A549 (cell line): Measurements from ENCODE around the gene IFITM10. TPM values are rescaled to one million over a fixed set of nuclear protein-coding genes. Genes with fewer than 3 reads are reported as not detected.

Source experiments
- ATAC-seq, 2 experiments: fragments of 200-7000 bp in 1 of 2; fragments of >200 bp in 1 of 2; cut with Nextera tagmentation in 1 of 2; cut with Tn5 transposase in 1 of 2; 3 replicates each; pipeline versions ENCODE4 v1.8.0 to v1.9.1; 2018 to 2020; ENCODE audit warnings: mild to moderate bottlenecking in 1 of 2, moderate library complexity in 1 of 2
- CTCF ChIA-PET: fragments of 300-600 bp; sonication (Branson Sonifier 250); formaldehyde crosslinking; extraction: SDS; loops from one replicate; lab custom pipeline; 2021; ENCODE audit warnings: antibody characterized with exemption, inconsistent platforms; lab: Yijun Ruan, JAX
- POLR2A ChIA-PET: fragments of 350-600 bp; formaldehyde crosslinking; extraction: SDS; loops from one replicate; lab custom pipeline; 2021; ENCODE audit warnings: antibody characterized with exemption, inconsistent platforms; lab: Yijun Ruan, JAX
- DNase-seq, 2 experiments: peaks; one replicate each; pipeline versions ENCODE4 v3.0.0 to v3.0.0-alpha.2; 2011 to 2016; ENCODE audit warnings: low read depth in 1 of 2, low spot score in 1 of 2
- FAIRE-seq: peaks from 2 replicates; lab custom pipeline; 2011; peaks lifted over from hg19 to GRCh38; lab: Jason Lieb, UNC
- H3K27ac ChIP-seq, 2 experiments: fragments of >200 bp; sonication (Bioruptor Twin); formaldehyde crosslinking; 3 replicates each; pipeline ENCODE4 v1.5.1; 2016 to 2017
- H3K4me1 ChIP-seq: fragments of >200 bp; sonication (Bioruptor Twin); formaldehyde crosslinking; 3 replicates; pipeline ENCODE4 v1.6.1; 2016
- H3K4me2 ChIP-seq: fragments of >200 bp; sonication (Bioruptor Twin); formaldehyde crosslinking; 3 replicates; pipeline ENCODE4 v1.6.1; 2016
- H3K4me3 ChIP-seq: fragments of >200 bp; sonication (Bioruptor Twin); formaldehyde crosslinking; 3 replicates; pipeline ENCODE4 v1.5.1; 2016
- H3K9me3 ChIP-seq: fragments of >200 bp; sonication (Bioruptor Twin); formaldehyde crosslinking; 3 replicates; pipeline ENCODE4 v1.6.1; 2016
- CBX2 ChIP-seq: fragments of 200-600 bp; sonication (generic); IDR thresholded peaks from 2 replicates; pipeline ENCODE4 v1.6.1; 2016; ENCODE audit warnings: low read depth, mild to moderate bottlenecking, borderline replicate concordance
- CBX8 ChIP-seq: fragments of 200-600 bp; sonication (generic); IDR thresholded peaks from 2 replicates; pipeline ENCODE4 v1.6.1; 2016
- EHF ChIP-seq: fragments of 250-450 bp; sonication (Bioruptor Pico); IDR thresholded peaks from 2 replicates; pipeline ENCODE4 v1.5.0; 2020; ENCODE audit warnings: mild to moderate bottlenecking
- FOSB ChIP-seq: fragments of 250-450 bp; sonication (Bioruptor Pico); IDR thresholded peaks from 2 replicates; pipeline ENCODE4 v1.5.0; 2020; ENCODE audit warnings: mild to moderate bottlenecking, moderate library complexity
- FOSL2 ChIP-seq, 2 experiments: fragments of 450-650 bp in 1 of 2; fragments of >200 bp in 1 of 2; sonication (Bioruptor Twin) in 1 of 2; formaldehyde crosslinking; IDR thresholded peaks; 2 replicates each; pipeline versions ENCODE4 v1.5.0 to v1.6.1; 2016 to 2020; ENCODE audit warnings: mild to moderate bottlenecking in 1 of 2, moderate library complexity in 1 of 2
- FOXS1 ChIP-seq: fragments of 250-450 bp; sonication (Bioruptor Pico); IDR thresholded peaks from 2 replicates; pipeline ENCODE4 v1.5.0; 2020; ENCODE audit warnings: mild to moderate bottlenecking, moderate library complexity
- HEYL ChIP-seq: fragments of 250-450 bp; sonication (Bioruptor Pico); IDR thresholded peaks from 2 replicates; pipeline ENCODE4 v1.8.0; 2021; ENCODE audit warnings: mild to moderate bottlenecking, moderate library complexity
- HOXB5 ChIP-seq: fragments of 250-450 bp; sonication (Bioruptor Pico); IDR thresholded peaks from 2 replicates; pipeline ENCODE4 v1.5.0; 2020; ENCODE audit warnings: mild to moderate bottlenecking, moderate library complexity
- JUNB ChIP-seq: fragments of >200 bp; sonication (Bioruptor Twin); formaldehyde crosslinking; IDR thresholded peaks from 2 replicates; pipeline ENCODE4 v1.6.1; 2016
- MYC ChIP-seq: IDR thresholded peaks from 2 replicates; pipeline ENCODE4 v1.6.1; 2012; ENCODE audit warnings: mild to moderate bottlenecking, inconsistent platforms, low read length, improper control_type of control experiment, borderline replicate concordance
- NFE2L2 ChIP-seq: fragments of 150-350 bp; conservative IDR thresholded peaks from 2 replicates; pipeline ENCODE4 v1.6.1; 2014; ENCODE audit warnings: low read length
- NPAS2 ChIP-seq: fragments of 250-450 bp; sonication (Bioruptor Pico); IDR thresholded peaks from 2 replicates; pipeline ENCODE4 v1.8.0; 2022; ENCODE audit warnings: mild to moderate bottlenecking, moderate library complexity, borderline replicate concordance
- RAD21 ChIP-seq, 2 experiments: fragments of >200 bp in 1 of 2; sonication (Bioruptor Twin) in 1 of 2; formaldehyde crosslinking in 1 of 2; IDR thresholded peaks in 1 of 2; conservative IDR thresholded peaks in 1 of 2; 2 replicates in 1 of 2; 3 replicates in 1 of 2; pipeline ENCODE4 v1.6.1; 2012 to 2018; ENCODE audit warnings: inconsistent platforms in 1 of 2
- RFX5 ChIP-seq: fragments of 450-650 bp; IDR thresholded peaks from 2 replicates; pipeline ENCODE4 v1.7.1; 2014; ENCODE audit warnings: antibody characterized with exemption, mild to moderate bottlenecking, moderate library complexity
- RNF2 ChIP-seq: fragments of 200-600 bp; sonication (generic); IDR thresholded peaks from 2 replicates; pipeline ENCODE4 v1.6.1; 2016; ENCODE audit warnings: low read depth, mild to moderate bottlenecking, antibody characterized with exemption, moderate library complexity, borderline replicate concordance
- SREBF2 ChIP-seq: fragments of 450-650 bp; IDR thresholded peaks from 2 replicates; pipeline ENCODE4 v1.6.1; 2014; ENCODE audit warnings: mild to moderate bottlenecking, moderate library complexity
- WGBS: methylation state at CpG from one replicate; pipeline ENCODE4 v1.1.6; 2017; ENCODE audit errors: missing lambda C conversion rate; 5-methylcytosine and 5-hydroxymethylcytosine counted together
- polyA plus RNA-seq, 4 experiments: library from polyadenylated mRNA; depleted of rRNA in 3 of 4; stranded (reverse); fragments of >200 nt; fragmentation: RNase III in 1 of 4; extraction: RNeasy Plus Mini Kit Qiagen cat#74134 plus additional on column Dnase treatment in 1 of 4; gene quantifications; 2 replicates in 3 of 4; 3 replicates in 1 of 4; pipeline ENCODE4 v1.2.3, GENCODE V29; 2011 to 2017
- TF ChIP-seq, protein P1 (sequence below): fragments of >200 bp; sonication (Bioruptor Twin); formaldehyde crosslinking; IDR thresholded peaks from 3 replicates; pipeline ENCODE4 v1.6.1; 2016
- TF ChIP-seq, protein P2 (sequence below): IDR thresholded peaks from 2 replicates; pipeline ENCODE4 v1.6.1; 2012
- TF ChIP-seq, protein P3 (sequence below): fragments of 250-450 bp; sonication (Bioruptor Pico); IDR thresholded peaks from 2 replicates; pipeline ENCODE4 v1.5.0; 2021; ENCODE audit warnings: mild to moderate bottlenecking, moderate library complexity, borderline replicate concordance

IFITM10 gene
- polyA plus RNA-seq, 2 of the 4 experiments (the other 2 are of a cell fraction), result 0.28 to 0.67 TPM

DNA sequence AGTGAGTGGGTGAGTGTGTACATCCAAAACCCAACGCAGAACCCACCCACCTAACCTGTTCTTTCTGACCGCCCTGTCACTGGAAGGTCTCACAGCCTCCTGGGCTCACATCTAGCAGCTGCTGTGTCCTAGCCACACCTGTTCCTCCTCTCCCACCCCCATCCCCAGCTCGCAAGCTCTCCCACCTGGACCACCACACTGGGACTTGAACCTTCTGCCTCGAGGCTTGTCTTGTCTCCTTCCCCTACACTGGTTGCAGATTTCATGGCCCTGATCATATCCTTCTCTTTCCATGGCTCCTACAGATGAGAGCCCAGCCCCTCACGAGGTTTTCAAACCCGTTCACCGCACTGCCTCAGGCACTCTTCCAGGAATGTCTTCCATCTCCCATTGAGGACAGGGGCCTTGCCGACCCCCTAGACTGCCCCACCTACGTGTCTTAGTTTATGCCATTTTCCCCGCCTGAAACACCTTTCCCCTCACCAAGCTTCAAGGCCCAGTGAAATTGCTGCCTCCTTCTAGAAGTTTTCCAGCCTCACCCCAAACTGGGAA, 6.7 kb downstream of the IFITM10 start:
- ATAC-seq (no peak), DNase-seq (no peak)
- no peaks in the 10 kb centered on the region for H3K9me3 ChIP-seq
- TF ChIP-seq RNF2 (no peak), EHF (CRISPR knock-in tag) (no peak), FOSL2 (IDR thresholded peaks at IDR 0.05) (no peak), FOSL2 (CRISPR knock-in tag; IDR thresholded peaks at IDR 0.05) (no peak), MYC (no peak), NPAS2 (CRISPR knock-in tag) (no peak), FOXS1 (CRISPR knock-in tag) (no peak), CBX2 (no peak), HEYL (CRISPR knock-in tag) (no peak)
- TF ChIP-seq, protein P1, sequence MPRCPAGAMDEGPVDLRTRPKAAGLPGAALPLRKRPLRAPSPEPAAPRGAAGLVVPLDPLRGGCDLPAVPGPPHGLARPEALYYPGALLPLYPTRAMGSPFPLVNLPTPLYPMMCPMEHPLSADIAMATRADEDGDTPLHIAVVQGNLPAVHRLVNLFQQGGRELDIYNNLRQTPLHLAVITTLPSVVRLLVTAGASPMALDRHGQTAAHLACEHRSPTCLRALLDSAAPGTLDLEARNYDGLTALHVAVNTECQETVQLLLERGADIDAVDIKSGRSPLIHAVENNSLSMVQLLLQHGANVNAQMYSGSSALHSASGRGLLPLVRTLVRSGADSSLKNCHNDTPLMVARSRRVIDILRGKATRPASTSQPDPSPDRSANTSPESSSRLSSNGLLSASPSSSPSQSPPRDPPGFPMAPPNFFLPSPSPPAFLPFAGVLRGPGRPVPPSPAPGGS, result no peak
- TF ChIP-seq, all 56 proteins: peak for 0
- Histone ChIP-seq H3K4me3 (no peak overlapping the region), H3K4me1 (no peaks in the 10 kb centered on the region; the same call in 2 of the 3 replicates), H3K4me2 (no peak overlapping the region), H3K27ac (no peak overlapping the region)
- ChIA-PET CTCF (interaction anchor here (0.7 to 2.0 kb wide), 6 partner anchors 50 to 677 kb away, joined by 3 to 10 read pairs (median 4); no protein-coding TSS in a partner anchor), POLR2A (interaction anchor here (0.5 kb wide), 1 partner anchor 28 kb away, joined by 3 read pairs; no protein-coding TSS in a partner anchor)
- FAIRE-seq, result no peak
- 54% methylated on average over 10 of the region's 10 CpGs for WGBS

DNA sequence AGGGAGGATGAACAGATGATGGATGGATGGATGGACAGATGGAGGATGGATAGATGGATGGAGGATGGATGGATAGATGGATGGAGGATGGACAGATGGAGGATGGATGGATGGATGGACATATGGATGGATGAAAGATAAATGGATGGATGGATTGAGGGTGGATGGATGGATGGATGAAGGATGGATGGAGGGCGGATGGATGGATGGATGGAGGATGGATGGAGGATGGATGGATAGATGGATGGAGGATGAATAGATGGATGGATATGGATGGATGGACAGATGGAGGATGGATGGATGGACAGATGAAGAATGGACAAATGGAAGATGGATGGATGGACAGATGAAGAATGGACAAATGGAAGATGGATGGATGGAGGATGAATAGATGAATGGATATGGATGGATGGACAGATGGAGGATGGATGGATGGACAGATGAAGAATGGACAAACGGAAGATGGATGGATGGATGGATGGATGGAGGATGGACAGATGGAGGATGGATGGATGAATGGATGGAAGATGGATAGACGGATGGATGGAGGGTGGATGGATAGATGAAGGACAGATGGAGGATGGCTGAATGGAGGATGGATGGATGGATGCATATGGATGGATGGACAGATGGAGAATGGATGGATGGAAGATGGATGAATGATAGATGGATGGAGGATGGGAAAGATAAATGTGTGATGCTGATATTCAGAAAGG, 7.4 kb downstream of the IFITM10 start:
- Histone ChIP-seq H3K9me3 (no peaks in the 10 kb centered on the region), H3K4me3 (no peak overlapping the region), H3K4me2 (no peak overlapping the region), H3K4me1 (no peaks in the 10 kb centered on the region), H3K27ac (no peak overlapping the region)
- no peak for TF ChIP-seq NFE2L2
- TF ChIP-seq HOXB5 (CRISPR knock-in tag), result no peak
- TF ChIP-seq, protein P2, sequence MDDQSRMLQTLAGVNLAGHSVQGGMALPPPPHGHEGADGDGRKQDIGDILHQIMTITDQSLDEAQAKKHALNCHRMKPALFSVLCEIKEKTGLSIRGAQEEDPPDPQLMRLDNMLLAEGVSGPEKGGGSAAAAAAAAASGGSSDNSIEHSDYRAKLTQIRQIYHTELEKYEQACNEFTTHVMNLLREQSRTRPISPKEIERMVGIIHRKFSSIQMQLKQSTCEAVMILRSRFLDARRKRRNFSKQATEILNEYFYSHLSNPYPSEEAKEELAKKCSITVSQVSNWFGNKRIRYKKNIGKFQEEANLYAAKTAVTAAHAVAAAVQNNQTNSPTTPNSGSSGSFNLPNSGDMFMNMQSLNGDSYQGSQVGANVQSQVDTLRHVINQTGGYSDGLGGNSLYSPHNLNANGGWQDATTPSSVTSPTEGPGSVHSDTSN, result no peak
- no peak for TF ChIP-seq FOSB (CRISPR knock-in tag)
- TF ChIP-seq CBX8, result no peak
- TF ChIP-seq HEYL (CRISPR knock-in tag), result no peak
- TF ChIP-seq RFX5, result no peak
- TF ChIP-seq RAD21 (conservative IDR thresholded peaks at IDR 0.05 in 1 of 2, IDR thresholded peaks at IDR 0.05 in 1 of 2), result no peak
- no peak for TF ChIP-seq FOXS1 (CRISPR knock-in tag)
- TF ChIP-seq CBX2, result no peak
- TF ChIP-seq, protein P3, sequence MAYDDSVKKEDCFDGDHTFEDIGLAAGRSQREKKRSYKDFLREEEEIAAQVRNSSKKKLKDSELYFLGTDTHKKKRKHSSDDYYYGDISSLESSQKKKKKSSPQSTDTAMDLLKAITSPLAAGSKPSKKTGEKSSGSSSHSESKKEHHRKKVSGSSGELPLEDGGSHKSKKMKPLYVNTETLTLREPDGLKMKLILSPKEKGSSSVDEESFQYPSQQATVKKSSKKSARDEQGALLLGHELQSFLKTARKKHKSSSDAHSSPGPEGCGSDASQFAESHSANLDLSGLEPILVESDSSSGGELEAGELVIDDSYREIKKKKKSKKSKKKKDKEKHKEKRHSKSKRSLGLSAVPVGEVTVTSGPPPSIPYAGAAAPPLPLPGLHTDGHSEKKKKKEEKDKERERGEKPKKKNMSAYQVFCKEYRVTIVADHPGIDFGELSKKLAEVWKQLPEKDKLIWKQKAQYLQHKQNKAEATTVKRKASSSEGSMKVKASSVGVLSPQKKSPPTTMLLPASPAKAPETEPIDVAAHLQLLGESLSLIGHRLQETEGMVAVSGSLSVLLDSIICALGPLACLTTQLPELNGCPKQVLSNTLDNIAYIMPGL, result no peak
- no peak for TF ChIP-seq JUNB
- no peak for TF ChIP-seq SREBF2
- TF ChIP-seq FOSL2 (IDR thresholded peaks at IDR 0.05), result no peak
- no peak for TF ChIP-seq FOSL2 (CRISPR knock-in tag; IDR thresholded peaks at IDR 0.05)
- FAIRE-seq, result no peak
- ChIA-PET POLR2A (no interaction called here), CTCF (interaction anchor here (0.7 to 2.0 kb wide), 3 partner anchors 49 to 408 kb away, joined by 3 to 10 read pairs (median 5); no protein-coding TSS in a partner anchor)
- ATAC-seq, result no peak
- no peak for DNase-seq
- 46% methylated on average over 3 of the region's 3 CpGs for WGBS
